Panc1 (cell line): Measurements from ENCODE around the gene IGSF21. TPM values are rescaled to one million over a fixed set of nuclear protein-coding genes. Genes with fewer than 3 reads are reported as not detected.

Experiments
- ATAC-seq: fragments of 200-7000 bp; cut with Tn5 transposase; 2 replicates; pipeline ENCODE4 v1.9.1; 2020; ENCODE audit warnings: mild to moderate bottlenecking, moderate library complexity
- BruUV-seq: library from RNA; stranded (reverse); fragments of 400-500 nt; replicated peaks from 2 replicates; lab custom pipeline; 2021; lab: Mats Ljungman, UMichigan
- CTCF ChIA-PET: fragments of 300-600 bp; sonication (Branson Sonifier 250); formaldehyde crosslinking; loops from one replicate; lab custom pipeline; 2022; ENCODE audit warnings: antibody characterized with exemption; lab: Charles Lee
- POLR2A ChIA-PET: fragments of 300-600 bp; sonication (Branson Sonifier 250); formaldehyde crosslinking; loops from one replicate; lab custom pipeline; 2022; ENCODE audit warnings: antibody characterized with exemption; lab: Charles Lee
- DNase-seq: peaks from one replicate; pipeline ENCODE4 v3.0.0-alpha.2; 2010; ENCODE audit warnings: low read depth, low spot score
- H3K27ac ChIP-seq: 2 replicates; pipeline ENCODE4 v1.5.1; 2011; ENCODE audit warnings: mild to moderate bottlenecking, low read length, inconsistent platforms
- H3K27me3 ChIP-seq: fragments of 200-500 bp; sonication (Bioruptor generic); 2 replicates; pipeline ENCODE4 v1.6.0; 2014; ENCODE audit warnings: low read length, inconsistent platforms; ENCODE audit not compliant: control insufficient read depth, insufficient read depth
- H3K36me3 ChIP-seq: fragments of 200-500 bp; sonication (Bioruptor generic); 2 replicates; pipeline ENCODE4 v1.5.1; 2014; ENCODE audit warnings: inconsistent platforms, mild to moderate bottlenecking, low read length, moderate library complexity; ENCODE audit not compliant: control insufficient read depth, insufficient read depth
- H3K4me1 ChIP-seq: 2 replicates; pipeline ENCODE4 v1.5.1; 2011; ENCODE audit warnings: inconsistent platforms, mild to moderate bottlenecking, low read length, moderate library complexity; ENCODE audit not compliant: control insufficient read depth, insufficient read depth
- H3K4me3 ChIP-seq, 2 experiments: 2 replicates each; pipeline ENCODE4 v1.5.1; 2011 to 2012; ENCODE audit warnings: low read depth in 2 of 2, low read length in 2 of 2, mild to moderate bottlenecking in 2 of 2, inconsistent platforms in 1 of 2, moderate library complexity in 1 of 2
- H3K9me3 ChIP-seq: fragments of 200-500 bp; sonication (Bioruptor generic); 2 replicates; pipeline ENCODE4 v1.5.1; 2014; ENCODE audit warnings: low read depth, mild to moderate bottlenecking, inconsistent platforms, low read length, moderate library complexity; ENCODE audit not compliant: control insufficient read depth, insufficient read depth
- CTCF ChIP-seq: fragments of 450-650 bp; IDR thresholded peaks from 2 replicates; pipeline ENCODE4 v1.5.1; 2017; ENCODE audit warnings: mild to moderate bottlenecking
- POLR2AphosphoS5 ChIP-seq: IDR thresholded peaks from 2 replicates; pipeline ENCODE4 v1.6.1; 2012; ENCODE audit warnings: mild to moderate bottlenecking, low read depth, low read length, moderate library complexity
- REST ChIP-seq, 2 experiments: IDR thresholded peaks; 2 replicates each; pipeline ENCODE4 v1.6.1; 2011 to 2012; ENCODE audit warnings: low read depth in 2 of 2, control low read depth in 1 of 2, low read length in 1 of 2, mild to moderate bottlenecking in 1 of 2, moderate library complexity in 1 of 2; ENCODE audit not compliant: insufficient read depth in 1 of 2
- SIN3A ChIP-seq: IDR thresholded peaks from 2 replicates; pipeline ENCODE4 v1.6.1; 2012; ENCODE audit warnings: low read depth, mild to moderate bottlenecking, low read length, moderate library complexity, borderline replicate concordance; ENCODE audit not compliant: insufficient read depth
- TCF7L2 ChIP-seq: IDR thresholded peaks from 2 replicates; pipeline ENCODE4 v1.6.1; 2011; ENCODE audit warnings: mild to moderate bottlenecking, low read depth, low read length, inconsistent platforms
- in situ Hi-C: cut with HindIII; loops from 2 replicates; pipeline ENCODE4 v1.10.0; 2016; ENCODE audit warnings: low sequenced_read_pairs, low pct_unique_long_range_greater_than_20kb
- intact Hi-C: fragments of 100-400 bp; cut with micrococcal nuclease; formaldehyde crosslinking; loops from one replicate; pipeline ENCODE4 v1.10.0; 2022; ENCODE audit not compliant: unreplicated experiment
- total RNA-seq: library from RNA; stranded (reverse); gene quantifications from one replicate; pipeline ENCODE4 v1.2.1, GENCODE V29; 2021; ENCODE audit not compliant: unreplicated experiment

The IGSF21 gene
- total RNA-seq, 1 experiment from 2014 or later, result not detected

DNA sequence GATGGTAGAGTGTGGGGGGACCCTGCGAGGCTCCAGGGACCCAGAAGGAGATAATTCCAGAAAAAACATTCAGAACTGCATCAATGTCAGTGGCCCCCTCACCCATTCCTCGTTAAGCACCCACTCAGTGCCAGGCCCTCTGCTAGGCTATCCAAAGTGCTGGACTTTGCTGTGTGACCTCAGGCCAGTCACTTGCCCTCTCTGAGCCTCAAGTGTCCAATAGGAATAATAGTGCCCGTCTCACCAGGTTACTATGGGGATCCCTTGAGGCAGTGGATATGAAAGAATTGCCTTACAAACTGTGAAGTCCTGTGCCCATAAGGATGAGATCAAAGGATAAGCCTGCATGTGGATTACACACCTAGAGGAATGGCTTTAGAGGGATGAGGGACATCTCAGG is 83.4 kb downstream of the IGSF21 start:
- no TSS peak for BruUV-seq
- intact Hi-C loops, result no loop called here
- DNase-seq (no peak), ATAC-seq (no peak)
- H3K36me3 ChIP-seq, result no peaks in the 10 kb centered on the region
- no peaks in the 10 kb centered on the region for H3K9me3 ChIP-seq
- in situ Hi-C loops, result no loop called here
- no peak overlapping the region for H3K4me3 ChIP-seq
- H3K4me1 ChIP-seq, result no peaks in the 10 kb centered on the region; the same call in 1 of the 2 replicates
- peaks cover 23% of the 10 kb centered on the region; the same call in 1 of the 2 replicates for H3K27me3 ChIP-seq
- TF ChIP-seq SIN3A (no peak), TCF7L2 (no peak), REST (IDR thresholded peaks at IDR 0.05; ENCODE audit: insufficient read depth in 1 of 2, low read depth in 2 of 2, low read length in 1 of 2) (no peak), CTCF (no peak), POLR2AphosphoS5 (no peak)
- ChIA-PET POLR2A (no interaction called here), CTCF (no interaction called here)
- no peak overlapping the region for H3K27ac ChIP-seq

DNA sequence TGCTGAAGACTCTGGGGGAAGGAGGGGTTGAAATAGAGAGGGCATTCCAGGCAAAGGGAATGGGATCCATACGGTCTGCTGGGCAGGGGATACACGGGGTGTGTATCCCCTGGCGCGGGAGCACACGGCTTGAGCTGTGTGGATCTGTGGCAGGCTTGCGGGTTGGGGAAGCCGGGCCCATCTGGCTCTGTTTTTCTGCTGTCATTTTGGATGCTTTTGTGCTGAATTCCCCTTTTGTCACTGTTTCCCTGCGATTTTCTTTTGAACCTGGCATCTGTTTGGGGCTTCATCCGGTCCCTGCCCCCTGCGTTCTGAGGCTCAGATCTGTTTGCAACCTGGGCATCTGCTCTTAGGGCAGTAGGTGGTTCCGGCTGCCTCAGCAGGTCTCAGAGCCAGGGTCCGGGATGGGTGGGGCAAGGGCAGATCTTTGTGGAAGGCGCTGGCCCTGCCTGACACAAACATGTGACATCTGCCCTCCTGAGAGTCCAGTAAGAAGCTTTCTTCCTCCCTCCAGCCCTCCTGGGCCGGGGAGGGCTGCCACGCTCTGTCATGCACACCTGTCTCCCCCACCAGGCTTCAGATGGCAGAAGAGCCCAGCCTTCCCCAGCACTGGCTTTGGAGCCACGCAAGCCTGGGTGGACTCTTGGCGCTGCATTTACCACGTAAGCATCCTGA is 84.0 kb downstream of the IGSF21 start:
- DNase-seq (no peak), ATAC-seq (no peak)
- ChIA-PET POLR2A (no interaction called here), CTCF (no interaction called here)
- Histone ChIP-seq H3K9me3 (no peaks in the 10 kb centered on the region), H3K36me3 (no peaks in the 10 kb centered on the region), H3K4me3 (no peak overlapping the region), H3K27me3 (peaks cover 23% of the 10 kb centered on the region; the same call in 1 of the 2 replicates), H3K27ac (no peak overlapping the region), H3K4me1 (no peaks in the 10 kb centered on the region; the same call in 1 of the 2 replicates)
- in situ Hi-C loops (no loop called here), intact Hi-C loops (no loop called here)
- BruUV-seq, result no TSS peak
- TF ChIP-seq SIN3A (no peak), CTCF (no peak), REST (IDR thresholded peaks at IDR 0.05; ENCODE audit: insufficient read depth in 1 of 2, low read depth in 2 of 2, low read length in 1 of 2) (no peak), POLR2AphosphoS5 (no peak), TCF7L2 (no peak)
